ENCODE results near the gene MRRF. TPM values are rescaled to one million over a fixed set of nuclear protein-coding genes. Genes with fewer than 3 reads are reported as not detected.
A peak's percentile ranks its signal among the peaks of the same experiment; 100 is the strongest.

Gene MRRF
- total and polyA plus RNA-seq, 2 of the 4 experiments (the other 2 are of a cell fraction) = 32.1 to 38.0 TPM

DNA sequence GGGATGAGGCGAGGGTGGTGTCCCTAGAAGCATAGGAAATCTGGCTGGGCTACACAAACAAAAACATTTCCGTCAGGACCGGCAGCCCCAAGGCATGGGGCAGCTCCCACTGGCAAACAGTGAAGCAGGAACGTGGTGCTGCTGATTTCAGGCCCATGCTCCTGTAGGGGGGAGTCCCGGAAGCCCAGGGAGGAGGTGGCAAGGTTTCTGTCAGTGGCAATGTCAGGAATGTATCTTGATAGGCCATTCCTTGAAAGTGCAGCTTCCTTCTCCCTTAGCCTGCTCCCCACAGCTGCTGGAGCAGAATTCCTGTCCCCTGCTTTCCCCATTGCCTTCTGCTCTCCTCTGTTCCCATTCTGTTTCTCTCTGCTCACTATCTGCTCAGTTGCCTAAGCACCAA lies 42.4 kb downstream of the MRRF start:
- H3K4me2 ChIP-seq (ENCODE audit: low read depth, low read length) = no peak overlapping the region
- H4K5ac ChIP-seq (ENCODE audit: low read depth, low read length) = no peak overlapping the region
- peak overlapping the region; percentile 71 for H3K14ac ChIP-seq (replicated peaks; ENCODE audit: low read depth, low read length)
- no TSS peak for BruUV-seq (replicated peaks)
- 0 out of 2 replicates have a peak overlapping the region, but pooled peaks have one; percentile 10 for H4K91ac ChIP-seq (ENCODE audit: insufficient read depth, low read depth, low read length)
- no peak overlapping the region for H2AK9ac ChIP-seq (replicated peaks; ENCODE audit: low read depth, low read length, poor library complexity)
- H2BK20ac ChIP-seq (ENCODE audit: low read depth, low read length) = no peak overlapping the region
- H3K4ac ChIP-seq (ENCODE audit: low read depth, low read length) = peak overlapping the region; percentile 39; the same call in 1 of the 2 replicates
- H2AFZ ChIP-seq (replicated peaks; ENCODE audit: low read length, poor library complexity) = no peak overlapping the region
- no peak for TF ChIP-seq SMC3 (IDR thresholded peaks at IDR 0.05; ENCODE audit: low read depth, low read length)
- TF ChIP-seq BHLHE40 (IDR thresholded peaks at IDR 0.05; ENCODE audit: low read depth, low read length) = no peak
- TF ChIP-seq MAFK (IDR thresholded peaks at IDR 0.05; ENCODE audit: low read depth, low read length) = no peak
- no peak for TF ChIP-seq CHD1 (IDR thresholded peaks at IDR 0.05; ENCODE audit: low read depth, low read length)
- TF ChIP-seq FOS (IDR thresholded peaks at IDR 0.05; ENCODE audit: low read depth, low read length) = no peak
- no peak for TF ChIP-seq MXI1 (IDR thresholded peaks at IDR 0.05; ENCODE audit: borderline replicate concordance, low read depth, low read length)
- no peak for TF ChIP-seq MAZ (IDR thresholded peaks at IDR 0.05; ENCODE audit: borderline replicate concordance, low read depth, low read length)
- TF ChIP-seq, protein P1, sequence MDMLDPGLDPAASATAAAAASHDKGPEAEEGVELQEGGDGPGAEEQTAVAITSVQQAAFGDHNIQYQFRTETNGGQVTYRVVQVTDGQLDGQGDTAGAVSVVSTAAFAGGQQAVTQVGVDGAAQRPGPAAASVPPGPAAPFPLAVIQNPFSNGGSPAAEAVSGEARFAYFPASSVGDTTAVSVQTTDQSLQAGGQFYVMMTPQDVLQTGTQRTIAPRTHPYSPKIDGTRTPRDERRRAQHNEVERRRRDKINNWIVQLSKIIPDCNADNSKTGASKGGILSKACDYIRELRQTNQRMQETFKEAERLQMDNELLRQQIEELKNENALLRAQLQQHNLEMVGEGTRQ (IDR thresholded peaks at IDR 0.05; ENCODE audit: low read depth, low read length) = no peak
- no peak for TF ChIP-seq RCOR1 (IDR thresholded peaks at IDR 0.05; ENCODE audit: insufficient replicate concordance, low read length)
- TF ChIP-seq, protein P2, sequence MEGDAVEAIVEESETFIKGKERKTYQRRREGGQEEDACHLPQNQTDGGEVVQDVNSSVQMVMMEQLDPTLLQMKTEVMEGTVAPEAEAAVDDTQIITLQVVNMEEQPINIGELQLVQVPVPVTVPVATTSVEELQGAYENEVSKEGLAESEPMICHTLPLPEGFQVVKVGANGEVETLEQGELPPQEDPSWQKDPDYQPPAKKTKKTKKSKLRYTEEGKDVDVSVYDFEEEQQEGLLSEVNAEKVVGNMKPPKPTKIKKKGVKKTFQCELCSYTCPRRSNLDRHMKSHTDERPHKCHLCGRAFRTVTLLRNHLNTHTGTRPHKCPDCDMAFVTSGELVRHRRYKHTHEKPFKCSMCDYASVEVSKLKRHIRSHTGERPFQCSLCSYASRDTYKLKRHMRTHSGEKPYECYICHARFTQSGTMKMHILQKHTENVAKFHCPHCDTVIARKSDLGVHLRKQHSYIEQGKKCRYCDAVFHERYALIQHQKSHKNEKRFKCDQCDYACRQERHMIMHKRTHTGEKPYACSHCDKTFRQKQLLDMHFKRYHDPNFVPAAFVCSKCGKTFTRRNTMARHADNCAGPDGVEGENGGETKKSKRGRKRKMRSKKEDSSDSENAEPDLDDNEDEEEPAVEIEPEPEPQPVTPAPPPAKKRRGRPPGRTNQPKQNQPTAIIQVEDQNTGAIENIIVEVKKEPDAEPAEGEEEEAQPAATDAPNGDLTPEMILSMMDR (conservative IDR thresholded peaks at IDR 0.05; ENCODE audit: low read depth, low read length) = no peak
- TF ChIP-seq CEBPB (IDR thresholded peaks at IDR 0.05; ENCODE audit: low read depth, low read length) = no peak
- no peak for TF ChIP-seq NFE2L2 (IDR thresholded peaks at IDR 0.05; ENCODE audit: low read depth, low read length)
- TF ChIP-seq, protein P3, sequence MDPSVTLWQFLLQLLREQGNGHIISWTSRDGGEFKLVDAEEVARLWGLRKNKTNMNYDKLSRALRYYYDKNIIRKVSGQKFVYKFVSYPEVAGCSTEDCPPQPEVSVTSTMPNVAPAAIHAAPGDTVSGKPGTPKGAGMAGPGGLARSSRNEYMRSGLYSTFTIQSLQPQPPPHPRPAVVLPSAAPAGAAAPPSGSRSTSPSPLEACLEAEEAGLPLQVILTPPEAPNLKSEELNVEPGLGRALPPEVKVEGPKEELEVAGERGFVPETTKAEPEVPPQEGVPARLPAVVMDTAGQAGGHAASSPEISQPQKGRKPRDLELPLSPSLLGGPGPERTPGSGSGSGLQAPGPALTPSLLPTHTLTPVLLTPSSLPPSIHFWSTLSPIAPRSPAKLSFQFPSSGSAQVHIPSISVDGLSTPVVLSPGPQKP (IDR thresholded peaks at IDR 0.05; ENCODE audit: borderline replicate concordance, low read depth, low read length) = no peak
- TF ChIP-seq RAD21 (IDR thresholded peaks at IDR 0.05; ENCODE audit: low read length) = no peak
- H3K9ac ChIP-seq (ENCODE audit: low read depth, low read length) = no peak overlapping the region
- H4K20me1 ChIP-seq (ENCODE audit: insufficient read depth, low read length) = peaks cover 8% of the 10 kb centered on the region; the same call in 1 of the 2 replicates
- no peak overlapping the region for H3K4me3 ChIP-seq (ENCODE audit: insufficient read depth, low read depth, low read length)
- peaks cover 24 to 43% of the 10 kb centered on the region in 2 experiments for H3K79me1 ChIP-seq (ENCODE audit: low read depth in 1 of 2, low read length in 2 of 2)
- H2BK5ac ChIP-seq (ENCODE audit: low read depth, low read length, poor library complexity, severe bottlenecking) = no peak overlapping the region
- H3K4me1 ChIP-seq (ENCODE audit: control insufficient read depth, insufficient read depth, low read length) = peaks cover 23% of the 10 kb centered on the region
- CTCF ChIA-PET = no interaction called here
- ATAC-seq (ENCODE audit: low read depth) (no peak), DNase-seq (no peak)
- intact Hi-C loops (cut with micrococcal nuclease) = no loop called here
- H3K36me3 ChIP-seq (ENCODE audit: control insufficient read depth, insufficient read depth, low read length) = peaks cover 4% of the 10 kb centered on the region
- H3K56ac ChIP-seq (ENCODE audit: extremely low read depth, insufficient read depth, low read length) = no peak overlapping the region
- H2BK15ac ChIP-seq (ENCODE audit: low read depth, low read length) = no peak overlapping the region
- no peaks in the 10 kb centered on the region for H3K27me3 ChIP-seq (ENCODE audit: control insufficient read depth, insufficient read depth, low read length)
- peak overlapping the region in 1 of 2 experiments; percentile 2; a peak in 1 of 4 replicates for H4K8ac ChIP-seq (ENCODE audit: low read depth in 2 of 2, low read length in 2 of 2)
- dilution Hi-C loops (cut with HindIII; ENCODE audit: low sequenced_read_pairs, unreplicated experiment) = no loop called here
- WGBS, 2 experiments (ENCODE audit: extremely low coverage in 2 of 2, insufficient read length in 1 of 2) = no CpG with 5 or more reads among the region's 5 CpGs
- H3K9me3 ChIP-seq (ENCODE audit: control insufficient read depth, insufficient read depth, low read length) = no peaks in the 10 kb centered on the region
- H3K18ac ChIP-seq (ENCODE audit: low read depth, low read length) = no peak overlapping the region
- POLR2A ChIA-PET (ENCODE audit: unreplicated experiment) = no interaction called here
- H3K9me1 ChIP-seq (ENCODE audit: insufficient read depth, low read length) = peaks cover 26% of the 10 kb centered on the region
- H2AK5ac ChIP-seq (ENCODE audit: low read depth, low read length) = peak overlapping the region; percentile 27; the same call in 1 of the 2 replicates
- in situ Hi-C loops (cut with MboI; ENCODE audit: low sequenced_read_pairs) = no loop called here
- no peak overlapping the region for H3K27ac ChIP-seq (ENCODE audit: insufficient read depth, low read length)
- no peak overlapping the region for H2BK120ac ChIP-seq (ENCODE audit: low read depth, low read length)
- no peak overlapping the region for H3K23ac ChIP-seq (ENCODE audit: low read depth, low read length)

Data from IMR-90 (cell line).